H1 (cell line): ENCODE data around the gene KCNH1. TPM values are rescaled to one million over a fixed set of nuclear protein-coding genes. Genes with fewer than 3 reads are reported as not detected.

Experiments used
- CTCF ChIA-PET: fragments of 300-600 bp; sonication (Branson Sonifier 250); formaldehyde crosslinking; loops from one replicate; lab custom pipeline; 2021; ENCODE audit not compliant: partially characterized antibody; lab: Charles Lee
- POLR2A ChIA-PET: fragments of 300-600 bp; sonication (Branson Sonifier 250); formaldehyde crosslinking; loops from one replicate; lab custom pipeline; 2021; ENCODE audit warnings: inconsistent platforms; ENCODE audit not compliant: partially characterized antibody; lab: Charles Lee
- DNase-seq, 2 experiments: peaks; one replicate each; pipeline versions ENCODE4 v3.0.0 to v3.0.0-alpha.2; 2010 to 2022; ENCODE audit warnings: low spot score in 2 of 2, low read depth in 1 of 2, mixed read lengths in 1 of 2
- FAIRE-seq: peaks from 2 replicates; lab custom pipeline; 2011; peaks lifted over from hg19 to GRCh38; lab: Jason Lieb, UNC
- H2AFZ ChIP-seq: 2 replicates; pipeline ENCODE4 v1.8.1; 2012; ENCODE audit warnings: low read length, inconsistent platforms
- H2AK5ac ChIP-seq: 2 replicates; pipeline ENCODE4 v1.6.1; 2013; ENCODE audit warnings: low read depth, low read length
- H2BK120ac ChIP-seq: replicated peaks from 2 replicates; pipeline ENCODE3; 2013; ENCODE audit warnings: low read depth, low read length, inconsistent platforms
- H2BK12ac ChIP-seq: 2 replicates; pipeline ENCODE4 v1.6.1; 2013; ENCODE audit warnings: low read depth, low read length
- H2BK15ac ChIP-seq: 2 replicates; pipeline ENCODE4 v1.6.1; 2013; ENCODE audit warnings: low read length
- H2BK20ac ChIP-seq: 2 replicates; pipeline ENCODE4 v1.6.1; 2013; ENCODE audit warnings: low read length
- H2BK5ac ChIP-seq: 2 replicates; pipeline ENCODE4 v1.6.1; 2013; ENCODE audit warnings: low read depth, low read length
- H3K14ac ChIP-seq: 2 replicates; pipeline ENCODE4 v1.6.1; 2013; ENCODE audit warnings: inconsistent platforms; ENCODE audit not compliant: insufficient read length
- H3K18ac ChIP-seq: 2 replicates; pipeline ENCODE4 v1.6.1; 2013; ENCODE audit warnings: low read length; ENCODE audit errors: extremely low read depth
- H3K23ac ChIP-seq: 2 replicates; pipeline ENCODE4 v1.6.1; 2013; ENCODE audit warnings: inconsistent platforms; ENCODE audit not compliant: insufficient read length
- H3K23me2 ChIP-seq: 2 replicates; pipeline ENCODE4 v1.6.1; 2013; ENCODE audit warnings: low read depth, low read length
- H3K27ac ChIP-seq: 2 replicates; pipeline ENCODE4 v1.6.1; 2011; ENCODE audit warnings: low read depth, low read length, inconsistent platforms
- H3K27me3 ChIP-seq, 4 experiments: replicated peaks in 1 of 4; 1 replicate in 1 of 4; 2 replicates in 3 of 4; pipeline versions ENCODE4 v1.6.1 to v1.8.1; 2011 to 2013; ENCODE audit warnings: low read length in 3 of 4, mild to moderate bottlenecking in 3 of 4, inconsistent platforms in 2 of 4, mixed read lengths in 2 of 4, moderate library complexity in 1 of 4; ENCODE audit not compliant: control insufficient read depth in 3 of 4, insufficient read depth in 3 of 4; ENCODE audit errors: extremely low read depth in 1 of 4
- H3K36me3 ChIP-seq, 4 experiments: 2 replicates each; pipeline versions ENCODE4 v1.6.1 to v1.8.1; 2011 to 2013; ENCODE audit warnings: mild to moderate bottlenecking in 4 of 4, low read length in 3 of 4, moderate library complexity in 2 of 4, control low read depth in 1 of 4, inconsistent platforms in 1 of 4; ENCODE audit not compliant: insufficient read depth in 4 of 4, control insufficient read depth in 2 of 4
- H3K4ac ChIP-seq: replicated peaks from 2 replicates; pipeline ENCODE3; 2013; ENCODE audit warnings: low read length, low read depth, mixed read lengths, inconsistent platforms; ENCODE audit not compliant: insufficient read length
- H3K4me1 ChIP-seq, 4 experiments: replicated peaks in 1 of 4; 1 replicate in 1 of 4; 2 replicates in 3 of 4; pipeline versions ENCODE4 v1.6.1 to v1.8.1; 2011 to 2013; ENCODE audit warnings: low read length in 3 of 4, inconsistent platforms in 2 of 4, mixed read lengths in 1 of 4; ENCODE audit not compliant: insufficient read depth in 4 of 4, control insufficient read depth in 3 of 4
- H3K4me2 ChIP-seq, 2 experiments: 2 replicates each; pipeline versions ENCODE4 v1.6.1 to v1.8.1; 2011 to 2013; ENCODE audit warnings: low read depth in 2 of 2, low read length in 2 of 2, control low read depth in 1 of 2, inconsistent platforms in 1 of 2, mild to moderate bottlenecking in 1 of 2; ENCODE audit not compliant: insufficient read depth in 1 of 2
- H3K4me3 ChIP-seq, 4 experiments: fragments of 200-600, 300-600 bp in 1 of 4; sonication (generic), shearing (Covaris generic), sonication (Bioruptor Twin) in 1 of 4; 2 replicates each; pipeline versions ENCODE4 v1.5.1 to v1.8.1; 2011 to 2016; ENCODE audit warnings: low read length in 4 of 4, low read depth in 3 of 4, control low read depth in 2 of 4, inconsistent platforms in 2 of 4, mild to moderate bottlenecking in 2 of 4, mixed read lengths in 1 of 4, moderate library complexity in 1 of 4; ENCODE audit not compliant: insufficient read depth in 2 of 4; ENCODE audit errors: extremely low read depth in 1 of 4
- H3K56ac ChIP-seq: replicated peaks from 2 replicates; pipeline ENCODE3; 2013; ENCODE audit warnings: low read depth, mild to moderate bottlenecking, mixed read lengths, low read length, inconsistent platforms; ENCODE audit not compliant: insufficient read length
- H3K79me1 ChIP-seq: 2 replicates; pipeline ENCODE4 v1.6.1; 2013; ENCODE audit warnings: low read depth, low read length, control low read depth
- H3K79me2 ChIP-seq, 2 experiments: 2 replicates each; pipeline versions ENCODE4 v1.6.1 to v1.8.1; 2012 to 2013; ENCODE audit warnings: low read length in 2 of 2, mild to moderate bottlenecking in 2 of 2, inconsistent platforms in 1 of 2; ENCODE audit not compliant: insufficient read depth in 2 of 2, control insufficient read depth in 1 of 2
- H3K9ac ChIP-seq, 4 experiments: replicated peaks in 1 of 4; 1 replicate in 1 of 4; 2 replicates in 3 of 4; pipeline versions ENCODE4 v1.6.1 to v1.8.1; 2011 to 2013; ENCODE audit warnings: low read depth in 3 of 4, low read length in 3 of 4, control low read depth in 2 of 4, mild to moderate bottlenecking in 2 of 4, moderate library complexity in 2 of 4, inconsistent platforms in 1 of 4; ENCODE audit errors: extremely low read depth in 1 of 4
- H3K9me3 ChIP-seq, 2 experiments: 2 replicates each; pipeline versions ENCODE4 v1.6.1 to v1.8.1; 2012 to 2013; ENCODE audit warnings: mild to moderate bottlenecking in 2 of 2, moderate library complexity in 2 of 2, control low read depth in 1 of 2, inconsistent platforms in 1 of 2, low read depth in 1 of 2, low read length in 1 of 2, mixed read lengths in 1 of 2; ENCODE audit not compliant: insufficient read depth in 2 of 2
- H4K20me1 ChIP-seq, 2 experiments: replicated peaks in 1 of 2; 2 replicates each; pipeline versions ENCODE3 to v1.8.1; 2011 to 2013; ENCODE audit warnings: inconsistent platforms in 2 of 2, low read length in 2 of 2, mild to moderate bottlenecking in 1 of 2; ENCODE audit not compliant: insufficient read depth in 2 of 2, control insufficient read depth in 1 of 2
- H4K5ac ChIP-seq: 2 replicates; pipeline ENCODE4 v1.6.1; 2013; ENCODE audit warnings: low read length, low read depth, mixed read lengths, inconsistent platforms; ENCODE audit not compliant: insufficient read length
- H4K8ac ChIP-seq: 2 replicates; pipeline ENCODE4 v1.8.0; 2013; ENCODE audit warnings: mild to moderate bottlenecking, moderate library complexity, low read length, inconsistent platforms; ENCODE audit not compliant: insufficient read depth; ENCODE audit errors: extremely low read depth
- H4K91ac ChIP-seq: replicated peaks from 2 replicates; pipeline ENCODE3; 2013; ENCODE audit warnings: low read length, mixed read lengths, inconsistent platforms; ENCODE audit not compliant: insufficient read length
- CEBPB ChIP-seq: IDR thresholded peaks from 2 replicates; pipeline ENCODE4 v1.6.1; 2012; ENCODE audit warnings: low read depth, low read length
- EP300 ChIP-seq, 2 experiments: IDR thresholded peaks; 1 replicate in 1 of 2; 2 replicates in 1 of 2; pipeline ENCODE4 v1.6.1; 2011 to 2012; ENCODE audit warnings: low read depth in 2 of 2, low read length in 2 of 2, mild to moderate bottlenecking in 2 of 2, borderline replicate concordance in 1 of 2, inconsistent platforms in 1 of 2, moderate library complexity in 1 of 2
- POU5F1 ChIP-seq: IDR thresholded peaks from 2 replicates; pipeline ENCODE4 v1.6.1; 2011; ENCODE audit warnings: low read depth, mild to moderate bottlenecking, low read length, moderate library complexity
- SP4 ChIP-seq: IDR thresholded peaks from 2 replicates; pipeline ENCODE4 v1.6.1; 2012; ENCODE audit warnings: low read length, inconsistent platforms
- TCF12 ChIP-seq: IDR thresholded peaks from 2 replicates; pipeline ENCODE4 v1.6.1; 2011; ENCODE audit warnings: low read depth, mild to moderate bottlenecking, low read length
- TEAD4 ChIP-seq: IDR thresholded peaks from 2 replicates; pipeline ENCODE4 v1.6.1; 2012; ENCODE audit warnings: low read depth, low read length, inconsistent platforms, mixed read lengths
- YY1 ChIP-seq: IDR thresholded peaks from 2 replicates; pipeline ENCODE4 v1.6.1; 2011; ENCODE audit warnings: low read depth, mild to moderate bottlenecking, low read length
- WGBS, 2 experiments: shearing (Covaris generic) in 1 of 2; methylation state at CpG; one replicate each; pipeline versions ENCODE4 v1.1.6 to v1.1.7; 2013 to 2015; ENCODE audit warnings: low lambda C conversion rate in 2 of 2, mixed read lengths in 2 of 2, inconsistent platforms in 1 of 2, low coverage in 1 of 2, missing lambda C conversion rate in 1 of 2; ENCODE audit not compliant: insufficient replicate concordance in 2 of 2, insufficient coverage in 1 of 2, insufficient read length in 1 of 2; ENCODE audit errors: extremely low coverage in 1 of 2, missing lambda C conversion rate in 1 of 2; 5-methylcytosine and 5-hydroxymethylcytosine counted together
- polyA plus RNA-seq, 7 experiments: library from polyadenylated mRNA; depleted of rRNA in 3 of 7; stranded (reverse) in 5 of 7; unstranded in 2 of 7; fragments of >200 nt in 5 of 7; fragments of 200-250 nt in 2 of 7; gene quantifications; 1 replicate in 5 of 7; 2 replicates in 1 of 7; 4 replicates in 1 of 7; pipeline versions ENCODE4 v1.2.1 to v1.2.3, GENCODE V29; 2011 to 2013; ENCODE audit warnings: missing spikeins in 2 of 7, mixed read lengths in 2 of 7
- total RNA-seq: library from RNA; stranded (reverse); fragmentation: NEBNext Ultra II Directional; extraction: Animal tissue kit (Norgen Biotek cat#: 25700); gene quantifications from 2 replicates; pipeline ENCODE4 v1.2.1, GENCODE V29; 2021

Gene KCNH1
- total and polyA plus RNA-seq, 2 of the 8 experiments (the other 6 are each of a cell fraction or from before 2014, with no cell fraction given), result 0.27 to 0.34 TPM

GRCh38 chr1:210951279-210951678 is 182.7 kb downstream of the KCNH1 start:
- Histone ChIP-seq H3K9ac (no peak overlapping the region), H3K56ac (no peak overlapping the region), H3K23ac (no peak overlapping the region), H3K4me2 (no peak overlapping the region), H2BK15ac (no peak overlapping the region), H4K91ac (no peak overlapping the region), H2AFZ (no peak overlapping the region), H3K4me1 (no peaks in the 10 kb centered on the region), H3K18ac (no peak overlapping the region), H2BK5ac (no peak overlapping the region), H3K36me3 (no peaks in the 10 kb centered on the region), H3K4me3 (no peak overlapping the region), H3K14ac (no peak overlapping the region), H3K9me3 (no peaks in the 10 kb centered on the region), H2AK5ac (no peak overlapping the region), H4K20me1 (no peaks in the 10 kb centered on the region), H3K4ac (no peak overlapping the region), H4K8ac (no peak overlapping the region), H2BK20ac (no peak overlapping the region), H2BK12ac (no peak overlapping the region), H4K5ac (no peak overlapping the region), H3K27ac (no peak overlapping the region), H3K27me3 (no peaks in the 10 kb centered on the region), H3K79me1 (no peaks in the 10 kb centered on the region), H3K23me2 (no peaks in the 10 kb centered on the region), H2BK120ac (no peak overlapping the region), H3K79me2 (no peaks in the 10 kb centered on the region)
- FAIRE-seq (no peak), DNase-seq (no peak)
- 85% methylated on average over 7 of the region's 7 CpGs; no CpG with 5 or more reads in 1 of the 2 experiments for WGBS, 2 experiments
- ChIA-PET POLR2A (no interaction called here), CTCF (interaction anchor here (0.6 to 3.1 kb wide), 12 partner anchors 8 to 534 kb away, joined by 3 to 27 read pairs (median 3); partner anchors contain the start of gene KCNH1)
- no peak for TF ChIP-seq TCF12
- TF ChIP-seq EP300 (IDR thresholded peaks at IDR 0.05; ENCODE audit: borderline replicate concordance in 1 of 2, low read depth in 2 of 2, low read length in 2 of 2), result no peak
- TF ChIP-seq YY1, result no peak
- no peak for TF ChIP-seq POU5F1
- no peak for TF ChIP-seq CEBPB
- no peak for TF ChIP-seq SP4
- no peak for TF ChIP-seq TEAD4
